Astrocyte (in vitro differentiated cells and primary cell): ENCODE results near the gene PPP4C.

Experiments
- CTCF ChIP-seq: IDR thresholded peaks from 2 replicates; pipeline ENCODE4 v1.5.1; 2011; ENCODE audit warnings: low read depth, mild to moderate bottlenecking, inconsistent platforms, low read length, moderate library complexity; ENCODE audit not compliant: insufficient read depth
- EZH2 ChIP-seq: IDR thresholded peaks from 2 replicates; pipeline ENCODE4 v1.6.1; 2012; ENCODE audit warnings: mild to moderate bottlenecking, low read length, inconsistent platforms; ENCODE audit not compliant: insufficient read depth

GRCh38 chr16:30096105-30096861 is 20.5 kb downstream of the PPP4C start, which contains the start of gene YPEL3:
- TF ChIP-seq CTCF: no peak
- TF ChIP-seq EZH2: no peak
